Neuronal stem cell (in vitro differentiated cells): ENCODE measurements around the gene LRRC59.

Experiments used
- DNase-seq: peaks from one replicate; pipeline ENCODE4 v3.0.0-alpha.2; 2013; ENCODE audit warnings: low spot score
- H2AFZ ChIP-seq: one replicate; pipeline ENCODE4 v1.6.1; 2013; ENCODE audit warnings: mild to moderate bottlenecking, low read length, inconsistent platforms
- H2AK5ac ChIP-seq: 2 replicates; pipeline ENCODE4 v1.6.1; 2013; ENCODE audit warnings: low read depth, mild to moderate bottlenecking, inconsistent platforms, low read length, moderate library complexity, mixed read lengths
- H2BK120ac ChIP-seq: 2 replicates; pipeline ENCODE4 v1.6.1; 2013; ENCODE audit warnings: low read depth, mild to moderate bottlenecking, inconsistent platforms, low read length, moderate library complexity, mixed read lengths
- H2BK12ac ChIP-seq: one replicate; pipeline ENCODE4 v1.6.1; 2013; ENCODE audit warnings: low read length, inconsistent platforms
- H2BK15ac ChIP-seq: 2 replicates; pipeline ENCODE4 v1.6.1; 2013; ENCODE audit warnings: mild to moderate bottlenecking, low read length, inconsistent platforms, mixed read lengths
- H2BK5ac ChIP-seq: one replicate; pipeline ENCODE4 v1.6.1; 2013; ENCODE audit warnings: inconsistent platforms, mild to moderate bottlenecking, low read length, moderate library complexity
- H3K14ac ChIP-seq: one replicate; pipeline ENCODE4 v1.6.1; 2013; ENCODE audit warnings: low read length, inconsistent platforms
- H3K18ac ChIP-seq: 2 replicates; pipeline ENCODE4 v1.6.1; 2013; ENCODE audit warnings: low read length, inconsistent platforms
- H3K23ac ChIP-seq: 2 replicates; pipeline ENCODE4 v1.6.1; 2013; ENCODE audit warnings: low read depth, mild to moderate bottlenecking, mixed read lengths, low read length, inconsistent platforms; ENCODE audit not compliant: poor library complexity
- H3K27ac ChIP-seq: replicated peaks from 3 replicates; pipeline ENCODE4 v1.5.1; 2013; ENCODE audit warnings: low read length, inconsistent platforms
- H3K27me3 ChIP-seq, 3 experiments: 2 replicates each; pipeline ENCODE4 v1.6.1; 2013; ENCODE audit warnings: low read length in 3 of 3, mild to moderate bottlenecking in 2 of 3, inconsistent platforms in 1 of 3, low read depth in 1 of 3, mixed read lengths in 1 of 3, moderate library complexity in 1 of 3; ENCODE audit not compliant: control insufficient read depth in 3 of 3, insufficient read depth in 3 of 3
- H3K36me3 ChIP-seq, 2 donors: replicated peaks in 1 of 2; 2 replicates each; pipeline ENCODE4 v1.6.1; 2013; ENCODE audit warnings: low read length in 2 of 2; ENCODE audit not compliant: control insufficient read depth in 2 of 2, insufficient read depth in 2 of 2
- H3K4ac ChIP-seq: 2 replicates; pipeline ENCODE4 v1.6.1; 2013; ENCODE audit warnings: inconsistent platforms, mild to moderate bottlenecking, low read length, moderate library complexity
- H3K4me1 ChIP-seq, 2 donors: 1 replicate in 1 of 2; 2 replicates in 1 of 2; pipeline ENCODE4 v1.6.1; 2013; ENCODE audit warnings: low read length in 2 of 2, low read depth in 1 of 2; ENCODE audit not compliant: control insufficient read depth in 2 of 2, insufficient read depth in 1 of 2
- H3K4me2 ChIP-seq: one replicate; pipeline ENCODE4 v1.6.1; 2013; ENCODE audit warnings: mild to moderate bottlenecking, low read length, inconsistent platforms; ENCODE audit not compliant: insufficient read depth, poor library complexity, severe bottlenecking
- H3K4me3 ChIP-seq, 2 donors: 2 replicates each; pipeline ENCODE4 v1.5.1; 2013; ENCODE audit warnings: low read length in 2 of 2, mild to moderate bottlenecking in 2 of 2, inconsistent platforms in 1 of 2, moderate library complexity in 1 of 2
- H3K79me1 ChIP-seq: one replicate; pipeline ENCODE4 v1.6.1; 2013; ENCODE audit warnings: low read depth, mild to moderate bottlenecking, inconsistent platforms, low read length, moderate library complexity
- H3K9ac ChIP-seq: one replicate; pipeline ENCODE4 v1.6.1; 2013; ENCODE audit warnings: mild to moderate bottlenecking, low read depth, low read length, inconsistent platforms; ENCODE audit not compliant: poor library complexity
- H3K9me3 ChIP-seq, 2 donors: replicated peaks in 1 of 2; 2 replicates each; pipeline versions ENCODE3 to v1.6.1; 2013; ENCODE audit warnings: low read length in 2 of 2, mild to moderate bottlenecking in 2 of 2, inconsistent platforms in 1 of 2, low read depth in 1 of 2, mixed read lengths in 1 of 2, moderate library complexity in 1 of 2; ENCODE audit not compliant: control insufficient read depth in 2 of 2, insufficient read depth in 1 of 2
- H4K8ac ChIP-seq: one replicate; pipeline ENCODE4 v1.6.1; 2013; ENCODE audit warnings: low read depth, mild to moderate bottlenecking, inconsistent platforms, low read length, moderate library complexity
- H4K91ac ChIP-seq: one replicate; pipeline ENCODE4 v1.6.1; 2013; ENCODE audit warnings: low read length, low read depth, mild to moderate bottlenecking, inconsistent platforms; ENCODE audit not compliant: poor library complexity
- WGBS, 2 donors: extraction: QIAGEN DNeasy Blood & Tissue Kit; methylation state at CpG; one replicate each; pipeline ENCODE4 v1.1.7; 2013; ENCODE audit warnings: missing lambda C conversion rate in 2 of 2, mixed read lengths in 1 of 2; ENCODE audit not compliant: insufficient read length in 2 of 2, insufficient replicate concordance in 1 of 2; ENCODE audit errors: extremely low coverage in 2 of 2; 5-methylcytosine and 5-hydroxymethylcytosine counted together

LRRC59 gene

DNA sequence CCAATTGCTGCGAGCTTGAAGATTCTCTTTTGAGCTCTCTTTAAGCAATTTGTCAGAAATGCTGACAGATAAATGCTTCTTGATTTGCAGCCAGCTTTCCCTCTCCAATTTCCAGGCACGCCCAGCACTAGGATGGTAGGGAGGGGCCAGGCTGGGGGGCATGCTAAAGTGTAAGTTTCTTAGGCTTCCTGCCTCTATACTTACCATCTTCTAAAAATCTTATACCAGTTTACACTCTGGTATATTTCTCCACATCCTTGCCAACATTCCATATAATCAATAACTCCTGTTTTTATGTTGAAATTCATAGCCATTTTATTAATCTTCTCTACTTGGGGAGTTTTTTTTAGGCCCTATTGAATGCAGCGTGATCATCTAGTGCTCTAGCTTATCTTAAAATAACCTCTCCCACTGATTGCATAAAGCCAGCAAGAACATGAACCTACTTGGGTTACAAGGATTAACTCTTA lies 46.2 kb upstream of the LRRC59 start:
- no peak overlapping the region for H3K9ac ChIP-seq
- no peak overlapping the region for H2BK15ac ChIP-seq
- no peak overlapping the region for H2AFZ ChIP-seq
- H3K14ac ChIP-seq: no peak overlapping the region
- H3K18ac ChIP-seq: no peak overlapping the region
- H3K4me2 ChIP-seq: no peak overlapping the region
- no peak overlapping the region for H2AK5ac ChIP-seq
- H3K79me1 ChIP-seq: no peaks in the 10 kb centered on the region
- no peak overlapping the region for H3K4me3 ChIP-seq
- no peak overlapping the region for H2BK12ac ChIP-seq
- DNase-seq: no peak
- no peaks in the 10 kb centered on the region for H3K4me1 ChIP-seq
- H2BK5ac ChIP-seq: no peak overlapping the region
- WGBS, 2 donors: no CpG with 5 or more reads among the region's 3 CpGs
- H3K4ac ChIP-seq: no peak overlapping the region
- H4K91ac ChIP-seq: no peak overlapping the region
- no peak overlapping the region for H2BK120ac ChIP-seq
- H3K23ac ChIP-seq: no peak overlapping the region
- H3K9me3 ChIP-seq: no peaks in the 10 kb centered on the region
- no peak overlapping the region for H4K8ac ChIP-seq
- no peak overlapping the region for H3K27ac ChIP-seq
- H3K27me3 ChIP-seq: no peaks in the 10 kb centered on the region
- no peaks in the 10 kb centered on the region for H3K36me3 ChIP-seq

DNA sequence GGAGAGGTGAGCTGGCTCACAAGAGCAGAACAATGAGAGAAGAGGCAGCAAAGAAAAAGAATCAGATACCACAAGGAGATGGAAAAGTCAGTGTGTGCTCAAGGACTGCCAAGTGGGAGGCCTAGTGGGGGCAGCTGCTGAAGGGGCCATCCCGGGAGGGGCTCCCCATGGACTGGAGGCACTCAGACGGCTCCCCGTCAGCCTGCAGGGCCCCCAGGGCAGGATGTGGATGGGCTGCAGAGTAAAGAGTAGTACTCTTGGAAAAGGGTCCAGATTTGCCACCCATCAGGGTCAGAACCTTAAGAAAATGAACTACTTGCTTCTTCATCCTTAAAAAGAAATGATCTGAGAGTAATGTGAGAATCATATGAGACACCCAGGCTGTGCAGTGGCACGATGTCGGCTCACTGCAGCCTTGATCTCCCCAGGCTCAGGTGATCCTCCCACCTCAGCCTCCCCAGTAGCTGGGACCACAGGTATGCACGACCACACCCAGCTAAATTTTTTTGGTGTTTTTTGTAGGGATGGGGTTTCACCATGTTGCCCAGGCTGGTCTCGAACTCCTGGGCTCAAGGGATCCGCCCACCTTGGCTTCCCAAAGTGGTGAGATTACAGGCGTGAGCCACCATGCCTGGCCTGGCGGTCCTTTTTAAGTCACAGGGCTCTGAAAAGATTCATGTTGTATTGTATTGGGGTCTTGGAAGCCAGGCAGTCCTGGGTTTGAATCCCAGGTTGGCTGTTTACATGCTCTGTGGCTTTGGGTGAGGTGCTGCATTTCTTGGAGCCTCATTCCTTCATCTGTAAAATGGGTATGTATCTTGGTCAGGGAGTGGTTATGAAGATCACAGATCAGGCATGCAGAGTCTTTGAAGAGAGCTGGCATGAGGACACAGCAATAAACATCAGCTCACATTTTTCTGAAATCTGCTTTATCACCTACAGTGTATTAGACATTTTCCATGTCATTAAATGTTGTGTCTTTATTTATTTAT lies 43.8 kb upstream of the LRRC59 start:
- Histone ChIP-seq H3K4me2 (no peak overlapping the region), H3K27ac (no peak overlapping the region), H2BK12ac (no peak overlapping the region), H2BK15ac (no peak overlapping the region), H3K9me3 (no peaks in the 10 kb centered on the region), H4K8ac (no peak overlapping the region), H3K4me1 (no peaks in the 10 kb centered on the region), H3K14ac (no peak overlapping the region), H3K36me3 (no peaks in the 10 kb centered on the region), H4K91ac (no peak overlapping the region), H3K9ac (no peak overlapping the region), H3K27me3 (peaks cover 0 to 3% (median 0%) of the 10 kb centered on the region in 3 experiments), H2AK5ac (no peak overlapping the region), H3K4me3 (no peak overlapping the region), H2AFZ (no peak overlapping the region), H3K4ac (no peak overlapping the region), H2BK120ac (no peak overlapping the region), H3K79me1 (no peaks in the 10 kb centered on the region), H2BK5ac (no peak overlapping the region), H3K23ac (no peak overlapping the region), H3K18ac (no peak overlapping the region)
- no peak for DNase-seq
- WGBS, 2 donors: no CpG with 5 or more reads among the region's 10 CpGs

DNA sequence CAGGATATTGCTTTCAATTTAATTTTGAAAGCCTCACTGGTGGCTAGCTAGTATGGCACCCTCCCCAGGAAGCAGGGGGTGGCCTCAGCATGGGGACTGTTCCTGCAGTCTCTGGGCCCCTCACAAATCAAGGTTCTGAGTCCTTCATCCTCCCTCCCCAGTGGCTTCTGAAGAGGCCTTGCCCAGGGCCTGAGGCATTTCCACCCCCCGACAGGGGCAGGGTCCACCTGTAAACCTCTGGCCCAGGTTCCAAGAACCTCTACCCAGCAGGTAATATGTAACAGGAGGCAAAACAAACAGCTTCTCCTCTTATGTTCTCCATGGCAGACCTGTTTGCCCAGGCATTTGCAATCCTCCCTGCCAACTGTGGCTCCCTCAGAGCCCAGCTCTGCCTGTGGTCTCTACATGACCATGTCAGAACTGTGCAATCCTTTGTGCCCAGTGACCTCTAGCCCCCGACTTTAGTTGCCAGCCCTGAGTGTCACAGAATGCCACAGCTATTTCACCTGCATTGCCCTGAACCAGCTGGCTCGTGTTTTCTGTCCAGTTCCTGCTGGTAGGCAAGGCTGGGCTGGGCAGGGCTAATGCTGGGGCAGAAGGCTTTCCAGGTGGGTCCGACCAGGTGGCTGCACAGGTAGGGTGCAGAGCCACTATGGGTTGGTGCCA lies 43.0 kb upstream of the LRRC59 start:
- no peak overlapping the region for H3K4me3 ChIP-seq
- no peak overlapping the region for H2BK120ac ChIP-seq
- H3K23ac ChIP-seq: no peak overlapping the region
- no CpG with 5 or more reads among the region's 4 CpGs for WGBS, 2 donors
- no peak overlapping the region for H4K91ac ChIP-seq
- H3K36me3 ChIP-seq: no peaks in the 10 kb centered on the region
- no peak overlapping the region for H3K14ac ChIP-seq
- H3K4ac ChIP-seq: no peak overlapping the region
- no peak overlapping the region for H3K27ac ChIP-seq
- H3K79me1 ChIP-seq: no peaks in the 10 kb centered on the region
- H4K8ac ChIP-seq: no peak overlapping the region
- H3K18ac ChIP-seq: no peak overlapping the region
- no peaks in the 10 kb centered on the region for H3K9me3 ChIP-seq
- H3K4me2 ChIP-seq: no peak overlapping the region
- no peak for DNase-seq
- no peak overlapping the region for H2BK12ac ChIP-seq
- H3K4me1 ChIP-seq: no peaks in the 10 kb centered on the region
- H3K9ac ChIP-seq: no peak overlapping the region
- no peak overlapping the region for H2BK5ac ChIP-seq
- no peak overlapping the region for H2AFZ ChIP-seq
- H2AK5ac ChIP-seq: no peak overlapping the region
- no peak overlapping the region for H2BK15ac ChIP-seq
- peaks cover 0 to 3% (median 0%) of the 10 kb centered on the region in 3 experiments for H3K27me3 ChIP-seq

DNA sequence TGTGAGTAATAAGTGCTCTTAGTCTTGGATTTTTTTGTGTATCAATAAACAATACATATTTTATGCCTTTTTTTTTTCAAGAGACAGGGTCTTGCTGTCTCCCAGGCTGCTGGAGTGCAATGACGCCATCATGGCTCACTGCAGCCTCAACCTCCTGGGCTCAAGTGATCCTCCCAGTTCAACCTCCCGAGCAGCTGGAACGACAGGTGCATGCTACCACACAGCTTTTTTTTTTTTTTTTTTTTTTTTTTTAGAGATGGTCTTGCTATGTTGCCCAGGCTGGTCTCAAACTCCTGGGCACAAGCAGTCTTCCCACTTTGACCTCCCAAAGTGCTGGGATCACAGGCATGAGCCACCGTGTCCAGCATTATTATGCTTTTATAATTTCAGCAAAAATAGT lies 41.7 kb upstream of the LRRC59 start:
- Histone ChIP-seq H3K4me2 (no peak overlapping the region), H3K4ac (no peak overlapping the region), H2AFZ (no peak overlapping the region), H3K9ac (no peak overlapping the region), H3K4me3 (no peak overlapping the region), H3K27ac (no peak overlapping the region), H3K79me1 (no peaks in the 10 kb centered on the region), H4K8ac (no peak overlapping the region), H4K91ac (no peak overlapping the region), H2BK15ac (no peak overlapping the region), H3K4me1 (no peaks in the 10 kb centered on the region), H3K18ac (no peak overlapping the region), H2BK5ac (no peak overlapping the region), H3K23ac (no peak overlapping the region), H3K9me3 (no peaks in the 10 kb centered on the region), H3K14ac (no peak overlapping the region), H2BK120ac (no peak overlapping the region), H3K36me3 (no peaks in the 10 kb centered on the region), H2BK12ac (no peak overlapping the region), H2AK5ac (no peak overlapping the region), H3K27me3 (peaks cover 0 to 3% (median 0%) of the 10 kb centered on the region in 3 experiments)
- no peak for DNase-seq
- WGBS, 2 donors: no CpG with 5 or more reads among the region's 4 CpGs
